ENCODE data around the gene PFDN5.
"Not testable (repeated sequence)": the region's sequence is repeated elsewhere in the genome, so short reads cannot be mapped to it uniquely, and the experiment has no call there.

The PFDN5 gene

DNA sequence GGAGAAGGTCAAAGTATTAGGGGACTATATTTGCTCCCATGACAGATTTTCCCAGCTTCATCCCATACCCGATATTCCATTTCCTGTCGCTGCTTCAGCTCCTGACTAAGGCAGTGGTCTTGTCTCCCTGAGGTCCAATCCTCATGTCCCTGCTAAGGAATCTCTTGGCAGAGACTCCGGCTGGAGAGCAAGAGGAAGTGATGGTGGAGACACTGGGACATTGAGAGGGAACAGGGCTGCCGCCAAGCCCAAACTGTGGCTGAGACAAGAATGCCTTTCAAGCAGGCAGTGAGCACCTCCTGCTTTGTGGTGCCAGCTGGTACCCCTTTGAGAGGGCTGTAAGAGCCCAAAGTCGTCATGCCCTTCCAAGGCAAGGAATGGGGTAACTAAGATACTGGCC, 35.3 kb downstream of the PFDN5 start:
- Histone ChIP-seq H3K27me3 (ENCODE audit: control insufficient read depth, insufficient read depth, low read length) (peaks cover 35% of the 10 kb centered on the region), H3K4me3 (ENCODE audit: low read depth, low read length) (no peak overlapping the region), H3K9me3 (ENCODE audit: control insufficient read depth, insufficient read depth, low read depth, low read length) (no peaks in the 10 kb centered on the region), H3K36me3 (ENCODE audit: control insufficient read depth, insufficient read depth, low read length) (no peaks in the 10 kb centered on the region), H3K9ac (ENCODE audit: low read length) (no peak overlapping the region), H3K4me1 (ENCODE audit: control insufficient read depth, insufficient read depth, low read length) (peaks cover 26% of the 10 kb centered on the region; the same call in 1 of the 2 replicates), H3K27ac (ENCODE audit: low read depth, low read length) (no peak overlapping the region)

DNA sequence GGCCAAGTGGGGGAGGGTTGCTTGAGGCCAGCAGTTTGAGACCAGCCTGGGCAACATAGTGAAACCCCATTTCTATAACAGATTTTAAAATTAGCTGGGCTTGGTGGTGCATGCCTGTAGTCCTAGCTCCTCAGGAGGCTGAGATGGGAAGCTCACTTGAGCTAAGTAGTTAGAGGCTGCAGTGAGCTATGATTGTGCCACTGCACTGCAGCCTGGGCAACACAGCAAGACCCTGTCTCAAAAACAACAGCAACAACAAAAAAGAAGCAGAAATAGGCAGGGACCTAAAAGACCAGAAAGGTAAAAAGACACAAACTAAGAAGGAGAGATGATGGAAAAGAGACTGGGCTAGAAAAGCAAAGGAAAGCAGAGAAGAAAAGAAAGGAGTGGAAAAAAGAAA, 37.0 kb downstream of the PFDN5 start:
- not testable (repeated sequence) for H3K4me3 ChIP-seq (ENCODE audit: low read depth, low read length); H3K9ac ChIP-seq (ENCODE audit: low read length); H3K9me3 ChIP-seq (ENCODE audit: control insufficient read depth, insufficient read depth, low read depth, low read length); H3K27ac ChIP-seq (ENCODE audit: low read depth, low read length); H3K36me3 ChIP-seq (ENCODE audit: control insufficient read depth, insufficient read depth, low read length)
- Histone ChIP-seq H3K4me1 (ENCODE audit: control insufficient read depth, insufficient read depth, low read length) (peaks cover 30% of the 10 kb centered on the region), H3K27me3 (ENCODE audit: control insufficient read depth, insufficient read depth, low read length) (peaks cover 30% of the 10 kb centered on the region)

DNA sequence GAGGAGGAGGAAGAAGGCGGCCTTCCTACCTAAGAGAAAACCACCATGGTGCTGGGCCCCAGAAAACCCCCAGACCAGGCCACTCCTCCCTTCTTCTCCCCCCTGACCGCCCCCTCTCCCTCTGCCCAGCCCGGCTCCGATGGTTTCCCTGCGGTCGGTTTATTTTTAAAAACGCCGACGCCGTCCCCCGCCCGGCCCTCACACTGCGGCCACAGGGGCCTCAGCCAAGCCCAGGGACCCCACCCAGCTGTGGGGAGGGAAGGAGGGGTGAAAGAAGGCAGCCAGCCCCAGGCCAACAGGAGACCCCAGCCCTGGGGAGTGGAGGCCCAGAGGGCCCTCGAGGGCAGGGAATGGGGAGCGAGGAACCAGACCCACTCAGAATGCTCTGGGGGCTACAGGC, 37.4 kb downstream of the PFDN5 start:
- H3K4me1 ChIP-seq (ENCODE audit: control insufficient read depth, insufficient read depth, low read length) = peaks cover 31% of the 10 kb centered on the region
- no peak overlapping the region for H3K4me3 ChIP-seq (ENCODE audit: low read depth, low read length)
- no peaks in the 10 kb centered on the region for H3K36me3 ChIP-seq (ENCODE audit: control insufficient read depth, insufficient read depth, low read length)
- H3K27ac ChIP-seq (ENCODE audit: low read depth, low read length) = no peak overlapping the region
- H3K9me3 ChIP-seq (ENCODE audit: control insufficient read depth, insufficient read depth, low read depth, low read length) = no peaks in the 10 kb centered on the region
- H3K9ac ChIP-seq (ENCODE audit: low read length) = no peak overlapping the region
- H3K27me3 ChIP-seq (ENCODE audit: control insufficient read depth, insufficient read depth, low read length) = peaks cover 27% of the 10 kb centered on the region

DNA sequence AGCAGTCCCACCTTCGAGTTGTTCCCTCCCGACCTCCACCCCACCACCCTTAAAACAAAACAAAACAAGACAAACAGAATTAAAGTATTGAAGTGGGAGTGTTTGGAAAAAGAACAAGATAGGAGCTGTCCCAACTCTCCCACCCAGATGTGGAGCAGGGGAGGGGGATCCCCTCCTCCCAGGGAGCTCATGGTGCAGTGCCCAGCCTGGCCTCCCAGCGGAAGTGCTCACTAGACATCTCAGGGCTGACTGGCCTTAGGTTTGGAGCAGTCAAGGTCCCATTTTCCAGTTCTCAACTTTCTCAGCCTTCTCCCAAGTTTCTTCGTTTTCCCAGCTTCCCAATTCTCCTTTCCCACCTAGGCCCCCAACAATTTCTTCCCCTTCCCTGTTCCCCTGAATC, 37.9 kb downstream of the PFDN5 start:
- Histone ChIP-seq H3K36me3 (ENCODE audit: control insufficient read depth, insufficient read depth, low read length) (no peaks in the 10 kb centered on the region), H3K9ac (ENCODE audit: low read length) (no peak overlapping the region), H3K27me3 (ENCODE audit: control insufficient read depth, insufficient read depth, low read length) (peaks cover 24% of the 10 kb centered on the region), H3K4me3 (ENCODE audit: low read depth, low read length) (no peak overlapping the region), H3K4me1 (ENCODE audit: control insufficient read depth, insufficient read depth, low read length) (peaks cover 33% of the 10 kb centered on the region), H3K27ac (ENCODE audit: low read depth, low read length) (no peak overlapping the region), H3K9me3 (ENCODE audit: control insufficient read depth, insufficient read depth, low read depth, low read length) (no peaks in the 10 kb centered on the region)

DNA sequence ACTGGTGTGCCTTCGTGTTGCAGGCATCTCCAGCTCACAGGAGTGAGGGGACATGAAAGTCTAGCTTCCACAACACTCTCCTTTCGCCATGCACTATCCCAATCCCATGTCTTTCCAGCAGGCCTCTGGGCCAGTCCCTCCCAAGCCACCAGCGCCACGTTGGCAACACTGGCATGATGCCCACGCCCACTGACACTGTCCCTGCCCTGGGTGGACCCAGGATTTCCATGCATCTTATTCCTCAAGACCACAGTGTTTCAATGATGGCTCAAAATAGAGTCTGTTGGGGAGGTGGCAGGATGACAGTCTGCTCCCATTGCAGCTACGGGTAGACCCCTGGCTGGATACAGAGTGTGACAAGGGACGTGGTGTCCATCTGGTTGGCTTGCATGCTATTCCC, 38.5 kb downstream of the PFDN5 start:
- peaks cover 36% of the 10 kb centered on the region for H3K4me1 ChIP-seq (ENCODE audit: control insufficient read depth, insufficient read depth, low read length)
- H3K27ac ChIP-seq (ENCODE audit: low read depth, low read length) = no peak overlapping the region
- no peaks in the 10 kb centered on the region for H3K9me3 ChIP-seq (ENCODE audit: control insufficient read depth, insufficient read depth, low read depth, low read length)
- H3K27me3 ChIP-seq (ENCODE audit: control insufficient read depth, insufficient read depth, low read length) = peaks cover 20% of the 10 kb centered on the region
- no peak overlapping the region for H3K4me3 ChIP-seq (ENCODE audit: low read depth, low read length)
- no peak overlapping the region for H3K9ac ChIP-seq (ENCODE audit: low read length)
- H3K36me3 ChIP-seq (ENCODE audit: control insufficient read depth, insufficient read depth, low read length) = no peaks in the 10 kb centered on the region

DNA sequence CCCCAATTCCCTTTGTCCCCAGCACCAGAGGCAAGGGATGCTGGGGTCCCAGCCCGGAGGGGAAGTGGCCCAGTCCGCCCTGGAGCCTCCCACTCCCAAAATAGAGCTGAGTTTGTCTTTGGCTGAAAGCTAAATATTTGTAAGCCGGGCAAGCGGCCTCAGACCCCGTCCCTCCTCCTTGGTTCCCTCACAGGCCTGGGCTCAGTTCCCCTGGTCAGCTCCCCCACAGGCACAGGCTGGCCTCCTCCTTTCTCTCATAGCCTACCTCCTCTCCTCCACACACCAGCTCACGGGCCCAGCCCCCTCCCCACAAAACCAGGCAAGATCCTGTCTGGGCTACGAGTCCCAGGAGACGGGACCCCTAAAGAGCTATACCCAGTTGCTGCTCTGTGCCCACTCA, 39.5 kb downstream of the PFDN5 start:
- Histone ChIP-seq H3K36me3 (ENCODE audit: control insufficient read depth, insufficient read depth, low read length) (no peaks in the 10 kb centered on the region), H3K27me3 (ENCODE audit: control insufficient read depth, insufficient read depth, low read length) (peaks cover 16% of the 10 kb centered on the region)

DNA sequence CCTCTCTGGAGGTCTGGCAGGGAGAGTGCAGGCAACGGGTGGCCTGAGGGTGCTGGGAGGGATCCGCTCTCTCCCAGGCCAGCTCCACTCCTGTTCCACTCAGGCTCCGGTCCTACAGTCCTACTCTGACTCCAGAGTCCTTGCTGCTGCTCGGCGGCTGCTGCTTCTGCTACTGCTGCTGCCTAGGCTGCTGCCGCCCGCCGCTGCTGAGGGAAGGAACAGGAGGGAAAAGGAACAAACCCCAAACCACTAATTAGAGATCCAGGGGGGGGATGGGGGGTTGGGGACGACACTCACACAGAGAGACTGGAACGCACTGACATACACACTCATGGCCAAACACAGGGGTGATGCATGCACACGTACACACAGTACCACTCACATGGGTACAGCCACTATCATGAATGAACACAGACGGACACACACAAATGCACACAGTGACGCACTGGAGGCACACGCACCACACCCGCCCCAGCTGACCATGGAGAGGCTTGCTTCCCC, 40.9 kb downstream of the PFDN5 start, which contains the start of gene SP7:
TSS of gene SP7 (minus strand) at position 174 of the 501 bp plus-strand sequence. CDS start 708 bp downstream, outside the sequence.
- Histone ChIP-seq H3K9ac (ENCODE audit: low read length) (no peak within 1 kb of the TSS), H3K9me3 (ENCODE audit: control insufficient read depth, insufficient read depth, low read depth, low read length) (no peaks in the 10 kb centered on the region), H3K27me3 (ENCODE audit: control insufficient read depth, insufficient read depth, low read length) (peaks cover 16% of the 10 kb centered on the region), H3K36me3 (ENCODE audit: control insufficient read depth, insufficient read depth, low read length) (no peaks in the 10 kb centered on the region), H3K4me1 (ENCODE audit: control insufficient read depth, insufficient read depth, low read length) (peaks cover 37% of the 10 kb centered on the region), H3K4me3 (ENCODE audit: low read depth, low read length) (no peak within 1 kb of the TSS), H3K27ac (ENCODE audit: low read depth, low read length) (no peak within 1 kb of the TSS)

More for the DNA sequence above, 39.5 kb downstream of the PFDN5 start:
- H3K9me3 ChIP-seq (ENCODE audit: control insufficient read depth, insufficient read depth, low read depth, low read length) = no peaks in the 10 kb centered on the region
- no peak overlapping the region for H3K4me3 ChIP-seq (ENCODE audit: low read depth, low read length)
- no peak overlapping the region for H3K27ac ChIP-seq (ENCODE audit: low read depth, low read length)
- no peak overlapping the region for H3K9ac ChIP-seq (ENCODE audit: low read length)
- peaks cover 37% of the 10 kb centered on the region for H3K4me1 ChIP-seq (ENCODE audit: control insufficient read depth, insufficient read depth, low read length)

DNA sequence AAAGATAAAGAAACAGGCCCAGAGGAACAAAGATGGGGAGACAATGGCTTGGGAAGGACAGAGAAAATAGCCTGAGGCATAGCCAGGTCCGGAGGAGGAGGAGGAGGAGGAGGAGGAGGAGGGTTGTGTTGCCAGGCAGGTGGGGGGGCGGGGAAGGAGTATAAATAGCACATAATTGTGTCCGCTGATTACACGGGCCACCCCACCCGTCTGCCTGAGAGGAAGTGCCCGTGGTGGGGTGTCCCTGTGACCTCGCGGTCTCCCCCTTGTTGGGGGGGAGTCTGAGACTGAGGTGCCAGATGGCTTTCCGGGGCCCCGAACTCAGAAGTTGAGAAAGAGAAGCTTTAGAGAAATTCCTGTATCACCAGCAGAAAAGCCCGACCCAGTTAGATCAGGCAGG, 42.7 kb downstream of the PFDN5 start:
- H3K4me1 ChIP-seq (ENCODE audit: control insufficient read depth, insufficient read depth, low read length) = peaks cover 37% of the 10 kb centered on the region
- H3K36me3 ChIP-seq (ENCODE audit: control insufficient read depth, insufficient read depth, low read length) = no peaks in the 10 kb centered on the region
- H3K27ac ChIP-seq (ENCODE audit: low read depth, low read length) = no peak overlapping the region
- no peak overlapping the region for H3K9ac ChIP-seq (ENCODE audit: low read length)
- H3K27me3 ChIP-seq (ENCODE audit: control insufficient read depth, insufficient read depth, low read length) = peaks cover 16% of the 10 kb centered on the region
- H3K4me3 ChIP-seq (ENCODE audit: low read depth, low read length) = no peak overlapping the region
- no peaks in the 10 kb centered on the region for H3K9me3 ChIP-seq (ENCODE audit: control insufficient read depth, insufficient read depth, low read depth, low read length)

DNA sequence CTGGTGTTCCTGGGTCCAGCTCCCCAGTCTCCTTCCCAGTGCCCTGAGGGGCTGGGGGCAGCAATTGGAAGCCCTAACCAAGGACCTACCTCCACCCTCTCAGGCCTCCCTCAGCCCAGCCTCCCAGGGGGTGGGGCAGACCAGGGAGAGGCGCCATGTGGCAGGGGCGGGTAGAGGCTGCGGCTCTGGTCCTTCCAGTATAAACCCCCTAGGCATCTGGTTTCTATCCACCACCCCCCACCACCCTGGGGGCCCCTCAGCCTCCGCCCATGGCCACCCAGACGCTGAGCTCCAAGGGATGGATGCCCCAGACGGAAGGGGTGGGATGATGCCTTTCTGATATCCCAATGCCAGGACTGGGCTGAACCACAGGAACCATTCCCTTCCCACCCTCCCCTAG, 43.6 kb downstream of the PFDN5 start:
- H3K9me3 ChIP-seq (ENCODE audit: control insufficient read depth, insufficient read depth, low read depth, low read length) = no peaks in the 10 kb centered on the region

DNA sequence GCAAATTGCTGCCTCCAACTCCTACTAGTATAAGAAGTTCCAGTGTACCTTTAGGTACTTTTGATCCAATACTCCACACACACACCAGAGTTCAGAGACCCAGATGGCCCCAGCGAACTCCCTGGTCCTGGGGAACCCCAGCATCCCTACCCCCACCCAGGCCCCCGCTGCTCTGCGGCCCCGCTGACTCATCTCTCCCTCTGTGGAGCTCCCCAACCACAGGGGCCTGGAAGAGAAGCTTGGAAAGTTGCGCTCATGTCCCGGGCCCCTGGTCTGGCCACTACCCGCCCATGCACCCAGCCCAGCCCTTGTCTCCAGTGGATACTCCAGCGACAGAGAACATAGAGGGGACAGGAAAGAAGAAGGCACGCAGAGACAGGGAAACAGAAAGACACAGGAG, 45.1 kb downstream of the PFDN5 start:
- Histone ChIP-seq H3K4me1 (ENCODE audit: control insufficient read depth, insufficient read depth, low read length) (peaks cover 41% of the 10 kb centered on the region), H3K27me3 (ENCODE audit: control insufficient read depth, insufficient read depth, low read length) (peaks cover 17% of the 10 kb centered on the region; the same call in 1 of the 2 replicates), H3K9me3 (ENCODE audit: control insufficient read depth, insufficient read depth, low read depth, low read length) (no peaks in the 10 kb centered on the region), H3K4me3 (ENCODE audit: low read depth, low read length) (no peak overlapping the region), H3K36me3 (ENCODE audit: control insufficient read depth, insufficient read depth, low read length) (no peaks in the 10 kb centered on the region), H3K9ac (ENCODE audit: low read length) (no peak overlapping the region), H3K27ac (ENCODE audit: low read depth, low read length) (no peak overlapping the region)

More for the DNA sequence above, 43.6 kb downstream of the PFDN5 start:
- no peak overlapping the region for H3K4me3 ChIP-seq (ENCODE audit: low read depth, low read length)
- H3K36me3 ChIP-seq (ENCODE audit: control insufficient read depth, insufficient read depth, low read length) = no peaks in the 10 kb centered on the region
- no peak overlapping the region for H3K27ac ChIP-seq (ENCODE audit: low read depth, low read length)
- peaks cover 37% of the 10 kb centered on the region for H3K4me1 ChIP-seq (ENCODE audit: control insufficient read depth, insufficient read depth, low read length)
- H3K27me3 ChIP-seq (ENCODE audit: control insufficient read depth, insufficient read depth, low read length) = peaks cover 11% of the 10 kb centered on the region; the same call in 1 of the 2 replicates
- H3K9ac ChIP-seq (ENCODE audit: low read length) = no peak overlapping the region

DNA sequence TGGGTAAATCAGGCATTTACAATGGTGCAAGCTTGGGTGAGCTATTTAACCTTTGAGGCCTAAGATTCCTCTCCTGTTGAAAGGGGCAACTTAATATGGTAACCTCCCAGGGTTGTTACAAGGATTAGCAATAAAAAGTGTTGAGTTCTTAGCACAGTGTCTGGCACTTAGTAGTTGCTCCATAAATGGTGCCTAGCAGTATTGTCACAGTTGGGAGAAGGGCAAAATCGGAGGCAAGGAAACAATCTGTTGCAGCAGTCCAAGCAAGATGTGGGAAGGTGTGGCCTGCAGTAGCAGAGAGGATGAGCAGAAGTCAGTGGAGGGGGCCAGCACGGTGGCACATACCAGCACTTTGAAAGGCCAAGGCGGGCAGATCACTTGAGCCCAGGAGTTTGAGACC, 48.1 kb downstream of the PFDN5 start:
- Histone ChIP-seq H3K36me3 (ENCODE audit: control insufficient read depth, insufficient read depth, low read length) (no peaks in the 10 kb centered on the region), H3K4me3 (ENCODE audit: low read depth, low read length) (no peak overlapping the region), H3K9me3 (ENCODE audit: control insufficient read depth, insufficient read depth, low read depth, low read length) (no peaks in the 10 kb centered on the region), H3K4me1 (ENCODE audit: control insufficient read depth, insufficient read depth, low read length) (peaks cover 21% of the 10 kb centered on the region), H3K27ac (ENCODE audit: low read depth, low read length) (no peak overlapping the region), H3K9ac (ENCODE audit: low read length) (no peak overlapping the region), H3K27me3 (ENCODE audit: control insufficient read depth, insufficient read depth, low read length) (peaks cover 11% of the 10 kb centered on the region; the same call in 1 of the 2 replicates)
